LoVo (cell line): Measurements from ENCODE around the gene PRDM10.
"Not testable (repeated sequence)": the region's sequence is repeated elsewhere in the genome, so short reads cannot be mapped to it uniquely, and the experiment has no call there.

ENCODE experiments used
- DNase-seq: peaks from one replicate; pipeline ENCODE4 v3.0.0-alpha.2; 2016; ENCODE audit warnings: low spot score

The PRDM10 gene

DNA sequence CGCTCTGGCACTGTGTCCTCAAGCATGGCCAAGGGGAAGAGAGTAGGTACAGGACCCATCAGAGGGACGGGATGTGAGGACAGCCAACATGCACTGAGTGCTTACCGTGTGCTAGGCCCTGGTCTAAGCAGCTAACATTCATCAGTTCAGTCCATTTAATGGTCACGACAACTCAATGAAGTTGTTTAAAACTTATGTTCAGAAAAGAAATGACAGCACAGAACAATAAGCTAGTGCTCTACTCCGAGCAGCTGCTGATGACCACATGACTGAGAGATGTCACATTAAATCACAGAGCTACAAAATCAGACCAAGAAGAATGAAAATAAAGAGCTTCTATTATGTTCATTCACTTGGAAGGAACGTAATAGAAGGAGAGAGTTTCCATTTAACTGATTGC lies 26.3 kb downstream of the PRDM10 start:
- DNase-seq, result no peak

DNA sequence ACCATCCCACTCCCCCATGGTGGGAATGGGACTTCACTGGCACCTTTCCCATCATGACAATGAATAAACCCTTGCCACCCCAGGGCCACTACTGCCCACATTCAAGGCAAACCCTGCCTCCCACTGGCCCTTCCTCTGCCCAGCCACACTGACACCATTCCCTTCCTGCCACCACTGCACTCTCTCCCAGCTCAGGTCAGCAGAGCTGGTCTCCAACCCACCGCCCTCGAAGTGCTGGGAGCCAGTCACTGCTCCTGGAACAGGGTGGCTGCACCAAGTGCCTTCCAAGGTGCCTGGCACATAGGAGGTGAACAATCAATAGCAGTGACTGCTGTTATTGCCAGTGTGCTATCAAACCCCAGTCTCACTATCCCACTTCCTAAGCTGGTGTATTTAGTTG lies 27.1 kb downstream of the PRDM10 start:
- no peak for DNase-seq

DNA sequence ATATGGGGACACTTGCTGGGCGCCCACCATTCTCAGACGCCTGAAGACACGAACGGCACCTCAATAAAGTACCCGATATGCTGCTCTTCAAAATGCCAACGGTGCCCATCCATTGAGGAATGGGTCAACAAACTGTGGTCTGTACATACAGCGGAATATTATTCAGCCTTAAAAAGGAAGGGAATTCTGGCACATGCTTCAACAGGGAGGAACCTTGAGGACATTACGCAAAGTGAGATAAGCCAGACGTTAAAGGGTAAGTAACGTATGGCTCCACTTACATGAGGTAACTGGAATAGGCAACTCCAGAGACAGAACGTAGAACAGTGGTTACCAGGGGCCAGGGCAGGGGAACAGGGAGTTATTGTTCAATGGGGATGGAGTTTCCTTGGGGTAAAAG lies 28.0 kb downstream of the PRDM10 start:
- no peak for DNase-seq

DNA sequence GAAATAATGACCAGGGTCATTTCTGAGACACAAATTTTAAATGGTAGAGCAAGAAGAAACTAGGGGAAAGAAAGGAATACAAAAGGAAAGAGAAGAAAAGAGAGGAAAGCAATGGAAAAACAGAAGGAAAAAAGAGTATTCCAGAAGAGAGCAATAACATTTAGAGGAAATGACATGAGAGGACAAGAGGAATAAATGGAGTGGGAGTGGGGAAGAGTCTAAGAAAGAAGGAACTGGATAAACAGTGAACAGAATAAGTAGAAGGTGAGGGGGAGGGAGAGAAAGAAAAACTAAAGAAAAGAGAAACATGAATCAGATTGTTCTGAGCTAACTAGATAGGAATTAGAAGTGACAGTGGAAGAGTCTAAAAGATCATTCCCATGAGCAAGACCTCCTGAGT lies 28.4 kb downstream of the PRDM10 start:
- no peak for DNase-seq

DNA sequence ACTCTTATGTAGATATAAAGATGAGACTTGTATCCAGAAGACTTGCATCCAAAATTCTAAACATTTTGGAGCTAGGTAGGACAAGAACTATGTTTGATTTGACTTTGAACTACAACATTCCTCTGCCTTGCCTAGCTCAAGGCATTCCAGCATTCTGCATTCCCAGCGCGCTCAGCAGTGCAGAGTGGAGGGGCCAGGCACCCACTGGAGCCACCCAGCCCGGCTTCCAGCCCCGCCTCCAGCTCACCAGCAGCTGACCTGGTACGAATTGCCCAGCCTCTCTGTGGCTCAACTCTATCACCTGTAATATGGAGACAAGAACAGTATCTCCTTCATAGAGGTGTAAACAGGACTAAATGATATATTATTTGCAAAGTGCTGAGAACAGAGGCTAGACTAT lies 28.8 kb downstream of the PRDM10 start:
- DNase-seq, result no peak

DNA sequence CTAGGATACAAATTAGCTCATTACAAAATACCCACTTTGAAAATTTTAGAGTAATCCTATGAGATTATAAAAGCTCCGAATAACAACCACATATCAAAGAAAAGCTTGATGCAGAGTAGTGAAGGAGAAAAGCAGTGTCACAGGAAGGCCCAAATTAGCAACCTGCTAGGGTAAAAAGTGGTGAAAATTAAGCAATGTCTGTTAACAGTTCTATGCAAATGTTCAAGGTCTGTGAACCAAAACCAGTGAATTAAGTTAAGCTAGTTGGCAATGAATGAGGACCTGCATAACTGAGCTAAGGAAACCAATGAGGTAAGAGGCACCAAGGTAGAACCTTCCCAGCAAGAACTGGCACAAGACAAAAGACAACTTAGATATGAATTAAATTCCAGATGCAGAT lies 29.6 kb downstream of the PRDM10 start:
- DNase-seq, result no peak

DNA sequence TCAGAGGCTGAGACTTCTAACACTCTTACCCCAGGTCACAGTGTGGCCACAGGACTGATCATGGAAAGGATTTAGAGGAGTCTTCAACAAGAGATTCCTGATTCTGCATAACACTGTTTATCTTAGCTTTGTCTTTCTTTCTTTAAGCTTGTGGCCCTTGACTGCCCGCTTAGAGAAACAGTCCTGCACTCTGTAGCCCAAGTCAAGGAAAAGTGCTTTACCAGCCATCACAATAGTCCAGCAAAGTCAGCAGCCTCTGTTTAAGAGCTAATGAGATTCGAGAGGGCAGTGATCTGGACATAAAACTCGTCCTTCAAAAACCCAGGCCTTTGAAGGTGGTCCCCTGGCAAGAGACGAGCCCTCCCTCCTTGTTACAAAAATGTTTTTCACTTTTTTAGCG lies 30.0 kb downstream of the PRDM10 start:
- no peak for DNase-seq

DNA sequence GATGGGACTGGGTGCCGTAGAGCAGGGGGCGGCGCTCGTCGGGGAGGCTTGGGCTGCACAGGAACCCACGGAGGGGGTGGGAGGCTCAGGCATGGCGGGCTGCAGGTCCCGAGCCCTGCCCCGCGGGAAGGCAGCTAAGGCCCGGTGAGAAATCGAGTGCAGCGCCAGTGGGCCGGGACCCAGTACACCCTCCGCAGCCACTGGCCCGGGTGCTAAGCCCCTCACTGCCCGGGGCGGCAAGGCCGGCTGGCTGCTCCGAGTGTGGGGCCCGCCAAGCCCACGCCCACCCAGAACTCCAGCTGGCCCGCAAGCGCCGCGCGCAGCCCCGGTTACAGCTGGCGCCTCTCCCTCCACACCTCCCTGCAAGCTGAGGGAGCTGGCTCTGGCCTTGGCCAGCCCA lies 30.8 kb downstream of the PRDM10 start:
- DNase-seq, result not testable (repeated sequence)

DNA sequence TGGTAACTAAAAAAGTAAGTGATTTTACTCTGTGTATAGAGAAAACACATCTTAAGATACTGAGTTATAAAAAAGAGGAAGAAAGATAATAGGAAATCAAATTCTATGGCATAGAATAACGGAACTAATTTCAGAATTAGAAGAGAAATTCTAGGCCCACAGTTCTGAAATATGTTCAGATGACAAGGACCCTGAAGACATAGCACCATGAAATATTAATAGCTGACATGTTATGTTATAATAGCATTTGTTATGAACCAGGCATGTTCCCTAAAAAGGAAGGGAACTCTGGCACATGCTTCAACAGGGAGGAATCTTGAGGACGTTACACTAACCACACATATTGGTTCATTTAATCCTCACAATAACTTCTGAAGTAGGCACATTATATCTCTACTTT lies 32.7 kb downstream of the PRDM10 start:
- no peak for DNase-seq

DNA sequence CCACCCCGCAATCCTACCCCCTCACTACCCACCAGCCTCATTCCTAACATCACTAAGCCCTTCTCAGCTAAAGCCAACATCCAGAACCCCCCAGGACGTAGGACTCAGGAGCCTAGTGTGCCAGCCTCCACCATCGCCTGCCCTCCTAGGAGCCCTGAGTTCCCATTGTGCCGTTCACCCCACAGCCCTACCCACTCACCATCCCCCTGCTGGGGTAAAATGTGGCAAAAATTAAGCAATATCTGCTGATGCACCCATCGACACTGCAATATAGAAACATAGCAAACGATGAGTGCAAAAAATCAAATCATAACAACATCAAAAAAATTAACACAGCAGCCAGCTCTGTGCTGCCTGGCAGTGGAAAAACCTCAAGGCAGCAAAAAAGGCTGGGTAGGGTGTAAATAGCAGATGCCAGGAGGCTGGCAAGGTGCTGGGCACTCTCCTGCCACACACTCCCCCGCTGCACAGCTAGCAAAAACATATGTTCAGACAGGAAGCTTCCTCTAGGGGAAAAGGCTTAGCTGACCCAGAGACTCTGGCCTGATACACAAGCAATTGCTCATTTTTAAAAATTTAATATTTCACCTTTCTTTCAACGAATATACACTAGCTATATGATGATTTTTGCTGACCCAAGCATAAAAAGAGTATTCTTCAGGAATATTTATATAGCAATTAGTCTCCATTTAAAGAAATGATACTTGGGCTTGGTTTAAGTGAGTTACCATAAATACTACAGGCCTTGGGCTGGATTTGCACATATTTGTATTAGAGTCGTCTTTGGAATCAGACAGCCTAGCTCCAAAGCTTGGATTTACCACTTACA lies 33.8 kb downstream of the PRDM10 start:
- no peak for DNase-seq

DNA sequence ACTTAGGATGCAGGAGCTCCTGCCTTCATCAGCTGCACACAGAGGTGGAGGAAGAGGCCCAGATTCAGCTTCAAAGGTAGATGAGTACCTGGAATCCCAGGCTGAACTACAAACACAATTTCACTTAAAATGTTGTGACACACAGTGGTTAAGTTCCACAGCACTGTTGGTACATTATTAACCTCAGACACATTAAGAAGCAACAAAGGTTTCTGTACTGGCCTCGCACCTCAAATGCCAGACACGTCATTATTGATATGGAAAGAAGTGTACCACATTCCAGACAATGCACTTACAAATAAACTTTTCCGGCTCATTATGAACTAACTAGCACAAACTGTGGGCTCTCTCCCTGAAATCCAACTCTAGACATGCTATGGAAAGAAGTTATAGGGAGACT lies 34.6 kb downstream of the PRDM10 start:
- no peak for DNase-seq

DNA sequence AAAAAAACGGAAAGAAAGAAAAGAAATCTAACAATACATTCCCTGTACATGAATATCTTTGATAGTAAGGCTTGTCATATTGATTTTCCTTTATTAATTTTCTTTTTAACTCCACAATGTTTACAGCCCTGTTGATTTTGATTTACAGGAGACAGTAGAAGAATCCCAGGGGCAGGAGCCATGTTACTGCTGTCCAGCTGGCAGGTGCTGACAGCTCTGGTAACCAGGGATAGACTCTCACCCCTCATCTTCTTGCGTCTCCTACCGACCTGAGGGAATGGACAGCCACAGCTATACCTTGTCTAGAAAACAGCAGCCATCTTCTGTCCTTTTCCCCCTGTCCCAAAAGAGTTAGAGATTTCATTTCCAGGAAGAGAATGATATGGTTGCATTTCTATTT lies 37.4 kb downstream of the PRDM10 start:
- DNase-seq, result no peak

DNA sequence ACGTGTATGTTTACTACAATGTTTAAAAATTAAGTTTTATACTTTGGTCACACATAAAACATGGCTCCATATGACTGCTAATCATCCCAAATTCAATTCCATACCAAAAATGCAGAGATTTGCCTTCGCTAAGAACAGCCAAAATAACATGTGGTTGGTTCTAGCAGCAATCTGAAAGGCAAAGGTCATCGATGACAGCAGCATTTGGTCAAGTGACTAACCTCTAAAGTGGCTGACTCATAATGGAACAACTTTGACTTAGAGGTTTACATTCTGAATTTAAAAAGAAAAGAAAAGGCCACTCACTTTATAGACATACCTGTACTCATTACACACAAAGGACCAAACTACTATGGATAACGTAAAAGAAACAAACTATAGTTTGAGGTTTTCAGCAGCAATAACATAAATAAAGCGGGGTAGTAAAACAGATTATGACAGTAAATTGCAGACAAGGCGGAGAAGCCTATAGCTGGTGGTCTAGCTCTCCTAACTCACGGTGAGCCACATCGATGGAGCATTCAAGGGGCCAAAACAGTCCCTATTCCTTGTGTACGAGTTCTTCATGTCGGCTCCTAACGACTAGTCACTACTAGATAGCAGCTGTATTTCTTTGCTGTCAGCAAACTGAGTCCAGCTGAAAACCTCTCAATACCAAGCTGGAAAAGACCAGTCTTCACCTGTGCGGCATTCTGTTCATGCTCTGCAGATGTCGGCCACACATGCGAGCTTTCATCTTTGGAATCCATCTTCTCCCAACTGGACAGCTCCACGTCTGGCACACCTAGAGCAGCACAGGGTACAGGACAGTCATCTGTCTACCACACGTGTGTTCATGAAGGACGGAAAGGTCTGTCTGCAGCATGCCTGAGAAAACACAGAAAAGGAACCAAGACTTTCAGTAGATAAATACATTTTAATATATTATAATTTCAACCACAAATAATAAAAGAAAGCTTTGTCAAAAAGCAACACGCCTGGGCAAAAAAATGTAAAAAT lies 42.1 kb downstream of the PRDM10 start:
- DNase-seq, result peak; percentile 64

DNA sequence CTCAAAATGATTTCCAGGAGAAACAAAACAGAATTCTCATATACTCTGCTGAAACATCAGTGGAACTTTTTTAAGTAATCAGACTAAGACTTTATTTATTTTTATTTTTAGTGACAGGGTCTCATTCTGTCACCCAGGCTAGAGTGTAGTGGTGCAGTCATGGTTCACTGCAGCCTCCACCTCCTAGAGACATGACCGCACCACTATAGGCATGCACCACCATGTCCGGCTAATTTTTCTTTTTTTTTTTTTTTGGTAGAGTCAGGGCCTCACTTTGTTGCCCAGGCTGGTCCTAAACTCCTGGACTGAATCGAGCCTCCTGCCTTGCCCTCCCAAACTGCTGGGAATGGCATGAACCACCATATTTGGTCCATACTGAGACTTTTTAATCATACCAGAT lies 42.9 kb downstream of the PRDM10 start:
- DNase-seq, result no peak

DNA sequence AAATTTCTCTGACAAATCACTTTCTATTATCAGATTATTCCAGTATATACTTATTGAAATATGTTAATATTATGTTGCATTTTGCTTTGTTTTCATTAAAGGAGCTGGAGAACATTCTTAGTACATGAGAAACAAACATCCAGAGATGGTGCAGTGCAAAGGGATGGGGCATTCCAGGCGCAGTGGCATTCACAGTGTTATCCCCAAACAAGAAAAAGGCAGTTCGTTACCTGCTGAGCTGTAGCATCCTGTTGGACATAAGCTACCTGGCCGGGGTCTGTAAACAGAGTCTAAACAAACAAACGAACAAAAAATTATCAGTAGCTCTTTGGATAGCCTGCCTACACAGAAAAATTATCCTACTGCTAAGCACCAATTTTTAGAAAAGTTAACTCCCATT lies 47.4 kb downstream of the PRDM10 start:
- no peak for DNase-seq

DNA sequence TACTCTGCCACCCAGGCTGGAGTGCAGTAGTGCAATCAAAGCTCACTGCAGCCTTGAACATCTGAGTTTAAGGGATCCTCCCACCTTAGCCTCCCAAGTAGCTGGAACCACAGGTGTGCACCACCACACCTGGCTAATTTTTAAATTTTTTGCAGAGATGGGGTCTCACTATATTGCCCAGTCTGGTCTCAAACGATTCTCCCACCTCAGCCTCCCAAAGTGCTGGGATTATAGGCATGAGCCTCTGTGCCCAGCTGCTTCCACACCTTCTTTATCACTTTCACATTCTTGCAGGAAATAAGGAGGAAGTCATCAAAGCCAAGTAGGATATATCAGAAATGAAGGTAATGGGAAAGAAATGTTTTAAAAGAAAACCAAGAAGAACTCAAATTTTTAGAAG lies 47.9 kb downstream of the PRDM10 start:
- not testable (repeated sequence) for DNase-seq

DNA sequence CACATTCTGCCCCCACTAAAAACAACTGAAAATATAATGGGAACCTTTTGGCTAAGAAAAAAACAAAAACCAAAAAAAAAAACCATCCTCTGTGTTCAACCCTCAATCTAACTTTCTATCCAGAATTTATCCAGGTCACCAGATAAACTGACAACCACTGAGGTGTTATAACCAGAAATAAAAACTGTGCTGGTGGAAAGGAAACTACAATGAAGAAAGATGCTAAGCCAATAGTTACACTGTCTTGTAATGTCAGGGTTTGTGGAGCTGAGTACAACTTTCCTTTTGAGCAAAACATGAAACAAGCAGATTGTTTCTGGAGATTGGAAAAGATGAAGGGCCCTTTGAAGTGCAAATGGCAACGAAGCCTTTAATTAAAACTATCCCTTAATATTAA lies 50.8 kb downstream of the PRDM10 start:
- no peak for DNase-seq

DNA sequence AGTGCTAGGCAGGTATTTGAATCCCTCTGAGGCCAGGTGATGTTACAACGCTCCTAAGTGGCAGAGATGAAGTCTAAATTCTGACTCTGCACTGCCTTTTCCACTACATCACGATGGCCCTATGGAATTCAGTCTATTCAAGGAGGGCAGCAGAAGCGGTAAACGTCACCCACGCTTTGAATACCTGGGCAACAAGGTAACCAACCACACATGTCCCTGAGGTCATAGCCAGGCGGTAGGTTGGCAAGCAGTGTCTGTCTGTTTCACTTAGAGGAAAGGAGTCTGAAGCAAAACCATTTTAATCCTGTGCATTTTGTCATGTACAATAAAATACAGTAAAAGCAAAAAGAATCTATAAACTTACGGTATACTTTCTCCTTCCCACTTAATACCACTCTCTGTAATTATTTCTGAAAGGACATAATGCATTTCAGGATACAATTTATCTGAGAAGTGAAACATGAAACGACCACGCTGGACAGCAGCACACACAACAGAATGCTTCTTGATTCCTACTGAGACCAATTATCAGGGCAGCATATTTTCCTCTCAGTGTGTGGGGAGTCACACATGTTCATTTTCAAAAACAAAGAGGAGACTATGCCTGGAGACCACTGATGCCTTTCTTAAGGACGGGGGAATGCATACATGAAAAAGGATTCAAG lies 51.3 kb downstream of the PRDM10 start:
- no peak for DNase-seq

DNA sequence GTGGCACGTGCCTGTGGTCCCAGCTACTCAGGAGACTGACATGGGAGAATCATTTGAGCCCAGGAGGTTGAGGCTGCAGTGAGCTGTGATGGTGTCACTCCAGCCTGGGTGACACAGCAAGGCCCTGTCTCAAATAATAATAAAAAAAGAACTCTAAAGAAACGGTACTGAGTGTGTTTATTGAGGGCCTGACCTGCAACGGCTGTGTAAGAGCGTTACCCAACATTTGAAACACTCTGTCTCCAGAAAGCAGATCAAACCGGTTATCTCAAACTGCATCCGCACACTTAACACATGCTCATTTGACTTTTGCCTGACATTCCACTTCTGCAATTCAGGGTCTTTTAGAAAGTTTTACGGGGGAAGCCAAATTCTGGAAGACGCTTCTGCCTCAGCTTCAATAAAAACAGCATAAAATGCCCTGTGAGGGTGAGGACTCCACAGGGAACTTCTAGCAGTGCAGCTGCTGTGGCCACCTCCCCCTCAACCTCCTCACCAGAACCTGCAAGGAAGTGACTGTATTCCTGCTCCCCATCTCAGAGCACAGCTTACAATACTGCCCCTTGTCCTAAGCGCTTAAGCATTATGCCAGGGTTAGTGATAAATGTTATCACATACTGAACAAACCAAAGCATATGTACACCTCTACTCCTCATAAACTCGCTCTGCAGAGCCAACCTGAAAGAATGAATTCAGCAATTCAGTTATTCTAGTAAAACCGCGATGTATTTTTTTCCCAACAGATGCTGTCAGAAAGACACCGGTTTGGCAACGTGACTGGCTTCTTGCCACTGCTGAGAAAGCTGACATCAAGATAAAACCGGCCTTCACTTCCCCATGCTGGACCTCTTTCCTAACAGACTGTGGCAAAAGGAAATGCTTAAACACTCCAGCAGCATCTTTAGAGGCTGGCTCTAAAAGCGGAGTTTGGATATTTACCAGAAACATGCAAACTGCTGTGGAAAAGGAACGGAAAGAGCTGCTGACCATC lies 52.2 kb downstream of the PRDM10 start:
- DNase-seq, result no peak

DNA sequence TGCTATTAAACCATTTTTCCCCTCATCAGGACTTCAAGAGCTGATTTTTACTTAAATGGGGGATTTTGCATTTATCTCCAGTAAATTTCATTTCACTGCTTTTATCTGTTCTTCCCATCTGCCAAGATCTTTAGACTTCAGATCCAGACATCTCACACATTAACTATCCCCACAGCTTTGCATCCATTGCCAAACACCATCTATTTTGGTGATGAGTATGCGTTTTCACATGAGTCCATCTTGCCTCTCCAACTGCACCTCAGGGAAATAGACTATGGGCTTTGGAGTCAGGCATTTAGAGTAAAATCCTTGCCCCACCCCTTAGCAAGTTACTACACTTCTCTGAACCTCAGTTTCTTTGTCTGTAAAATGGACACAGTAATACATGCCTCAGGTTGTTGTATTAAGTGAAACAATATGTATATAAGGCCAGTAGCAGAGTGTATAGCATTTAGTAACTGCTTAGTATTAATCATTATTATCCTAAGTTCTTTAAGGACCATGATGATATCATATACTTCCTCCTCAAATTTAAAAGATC lies 53.6 kb downstream of the PRDM10 start:
- no peak for DNase-seq

DNA sequence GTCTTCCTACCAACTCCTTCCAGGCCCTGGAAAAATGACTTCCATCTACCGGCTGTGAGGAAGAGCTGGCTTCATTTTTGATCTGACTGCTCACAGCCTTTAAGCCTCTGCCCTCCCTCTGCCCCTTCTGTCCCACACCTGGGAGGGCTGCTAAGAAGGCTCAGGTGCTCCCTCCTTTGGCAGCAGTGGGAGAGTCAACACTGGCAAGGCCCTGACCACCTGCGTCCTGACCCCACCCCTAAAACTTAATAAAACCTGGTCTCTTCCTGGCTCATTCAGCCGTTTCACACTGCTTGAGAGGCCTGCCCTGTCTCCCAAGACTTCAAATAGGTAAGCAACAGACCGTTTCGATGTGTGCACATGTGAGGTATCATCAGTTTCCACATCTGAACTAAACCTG lies 55.2 kb downstream of the PRDM10 start:
- no peak for DNase-seq
